Tibial nerve (tissue), 4 donors: Measurements from ENCODE around the gene EPHA6. TPM values are rescaled to one million over a fixed set of nuclear protein-coding genes. Genes with fewer than 3 reads are reported as not detected.

Source experiments
- DNase-seq, 2 donors: peaks; one replicate each; pipeline ENCODE4 v3.0.0-alpha.2; 2019; ENCODE audit warnings: low spot score in 2 of 2
- H3K27ac ChIP-seq, 4 donors: fragments of 200-600 bp; sonication (generic) in 3 of 4; one replicate each; pipeline ENCODE4 v1.5.1; 2017 to 2019; ENCODE audit warnings: mild to moderate bottlenecking in 1 of 4
- H3K27me3 ChIP-seq, 2 donors: fragments of 200-600 bp; sonication (generic) in 1 of 2; one replicate each; pipeline versions ENCODE4 v1.5.1 to v1.6.0; 2017 to 2019
- H3K36me3 ChIP-seq, 3 donors: fragments of 200-600 bp; sonication (generic); one replicate each; pipeline ENCODE4 v1.5.1; 2018 to 2019
- H3K4me1 ChIP-seq, 4 donors: fragments of 200-600 bp; sonication (generic) in 3 of 4; one replicate each; pipeline ENCODE4 v1.5.1; 2017 to 2019
- H3K4me3 ChIP-seq, 4 donors: fragments of 200-600 bp; sonication (generic) in 3 of 4; one replicate each; pipeline ENCODE4 v1.5.1; 2017 to 2019; ENCODE audit warnings: mild to moderate bottlenecking in 1 of 4, moderate library complexity in 1 of 4
- H3K9me3 ChIP-seq, 4 donors: fragments of 200-600 bp; sonication (generic) in 3 of 4; one replicate each; pipeline ENCODE4 v1.5.1; 2017 to 2019
- EP300 ChIP-seq, 2 donors: sonication (generic); formaldehyde crosslinking; IDR thresholded peaks; one replicate each; pipeline ENCODE4 v1.6.1; 2017; ENCODE audit warnings: antibody characterized with exemption in 2 of 2, mild to moderate bottlenecking in 1 of 2
- POLR2A ChIP-seq, 2 donors: fragments of 450-650 bp; IDR thresholded peaks; one replicate each; pipeline ENCODE4 v1.6.1; 2017; ENCODE audit warnings: antibody characterized with exemption in 2 of 2, mild to moderate bottlenecking in 2 of 2, moderate library complexity in 2 of 2
- WGBS, 2 donors: methylation state at CpG; one replicate each; pipeline ENCODE4 v1.1.5; 2018; 5-methylcytosine and 5-hydroxymethylcytosine counted together
- total RNA-seq, 4 donors: library from RNA; depleted of rRNA; stranded (reverse); fragments of >200 nt; gene quantifications; one replicate each; pipeline ENCODE4 v1.1.0, GENCODE V29; 2016
- TF ChIP-seq, protein P1 (sequence below), 5 experiments: fragments of 200-600 bp in 3 of 5; fragments of 450-650 bp in 2 of 5; sonication (generic) in 3 of 5; IDR thresholded peaks; one replicate each; pipeline ENCODE4 v1.5.1; 2016 to 2019; ENCODE audit warnings: antibody characterized with exemption in 5 of 5, mild to moderate bottlenecking in 3 of 5, moderate library complexity in 2 of 5

EPHA6 gene
- total RNA-seq, 4 donors from 2014 or later = 0.30 to 1.3 (median 0.61) TPM

DNA sequence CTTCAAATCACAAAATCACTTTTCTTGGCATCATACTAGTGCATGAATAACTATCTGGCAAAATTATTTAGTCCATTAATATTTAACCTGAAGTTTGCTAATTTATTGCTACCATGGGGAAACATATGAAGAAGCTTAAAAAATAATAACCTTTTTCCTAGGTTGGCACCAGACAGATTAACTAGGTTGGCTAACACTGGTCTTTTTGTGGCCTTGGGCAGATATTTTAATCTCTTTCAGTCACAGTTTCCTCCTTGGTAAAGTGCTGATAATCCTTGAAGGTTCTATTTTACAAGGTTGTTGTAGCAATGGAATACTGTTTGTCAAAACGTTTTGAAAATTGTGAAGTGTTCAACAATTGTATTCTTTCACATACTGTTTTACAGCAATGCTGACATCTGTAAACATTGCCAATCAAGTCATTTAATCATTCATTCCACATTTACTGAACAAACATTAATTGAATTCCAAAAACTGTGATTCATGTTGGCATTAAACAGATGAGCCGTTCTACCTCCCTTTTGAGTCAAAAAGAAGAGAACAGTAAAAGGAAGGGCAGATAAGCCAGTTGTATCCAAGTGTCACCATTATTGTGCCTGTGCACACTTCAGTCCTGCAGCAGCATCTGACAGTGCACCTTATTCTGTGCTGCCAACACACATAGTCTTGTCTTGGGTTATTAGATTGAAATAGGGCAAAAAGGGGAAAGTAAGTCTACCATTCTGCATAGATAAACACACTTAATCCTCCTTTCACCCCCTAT is 21.9 kb downstream of the EPHA6 start:
- no peak for DNase-seq
- TF ChIP-seq POLR2A (IDR thresholded peaks at IDR 0.05) (no peak), EP300 (IDR thresholded peaks at IDR 0.05) (no peak)
- TF ChIP-seq, protein P1, sequence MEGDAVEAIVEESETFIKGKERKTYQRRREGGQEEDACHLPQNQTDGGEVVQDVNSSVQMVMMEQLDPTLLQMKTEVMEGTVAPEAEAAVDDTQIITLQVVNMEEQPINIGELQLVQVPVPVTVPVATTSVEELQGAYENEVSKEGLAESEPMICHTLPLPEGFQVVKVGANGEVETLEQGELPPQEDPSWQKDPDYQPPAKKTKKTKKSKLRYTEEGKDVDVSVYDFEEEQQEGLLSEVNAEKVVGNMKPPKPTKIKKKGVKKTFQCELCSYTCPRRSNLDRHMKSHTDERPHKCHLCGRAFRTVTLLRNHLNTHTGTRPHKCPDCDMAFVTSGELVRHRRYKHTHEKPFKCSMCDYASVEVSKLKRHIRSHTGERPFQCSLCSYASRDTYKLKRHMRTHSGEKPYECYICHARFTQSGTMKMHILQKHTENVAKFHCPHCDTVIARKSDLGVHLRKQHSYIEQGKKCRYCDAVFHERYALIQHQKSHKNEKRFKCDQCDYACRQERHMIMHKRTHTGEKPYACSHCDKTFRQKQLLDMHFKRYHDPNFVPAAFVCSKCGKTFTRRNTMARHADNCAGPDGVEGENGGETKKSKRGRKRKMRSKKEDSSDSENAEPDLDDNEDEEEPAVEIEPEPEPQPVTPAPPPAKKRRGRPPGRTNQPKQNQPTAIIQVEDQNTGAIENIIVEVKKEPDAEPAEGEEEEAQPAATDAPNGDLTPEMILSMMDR (IDR thresholded peaks at IDR 0.05) = no peak
- Histone ChIP-seq H3K27ac (no peak overlapping the region), H3K4me1 (no peaks in the 10 kb centered on the region), H3K36me3 (no peaks in the 10 kb centered on the region), H3K9me3 (no peaks in the 10 kb centered on the region), H3K4me3 (no peak overlapping the region), H3K27me3 (no peaks in the 10 kb centered on the region)
- 47 to 51% methylated on average over 2 of the region's 2 CpGs for WGBS, 2 donors

DNA sequence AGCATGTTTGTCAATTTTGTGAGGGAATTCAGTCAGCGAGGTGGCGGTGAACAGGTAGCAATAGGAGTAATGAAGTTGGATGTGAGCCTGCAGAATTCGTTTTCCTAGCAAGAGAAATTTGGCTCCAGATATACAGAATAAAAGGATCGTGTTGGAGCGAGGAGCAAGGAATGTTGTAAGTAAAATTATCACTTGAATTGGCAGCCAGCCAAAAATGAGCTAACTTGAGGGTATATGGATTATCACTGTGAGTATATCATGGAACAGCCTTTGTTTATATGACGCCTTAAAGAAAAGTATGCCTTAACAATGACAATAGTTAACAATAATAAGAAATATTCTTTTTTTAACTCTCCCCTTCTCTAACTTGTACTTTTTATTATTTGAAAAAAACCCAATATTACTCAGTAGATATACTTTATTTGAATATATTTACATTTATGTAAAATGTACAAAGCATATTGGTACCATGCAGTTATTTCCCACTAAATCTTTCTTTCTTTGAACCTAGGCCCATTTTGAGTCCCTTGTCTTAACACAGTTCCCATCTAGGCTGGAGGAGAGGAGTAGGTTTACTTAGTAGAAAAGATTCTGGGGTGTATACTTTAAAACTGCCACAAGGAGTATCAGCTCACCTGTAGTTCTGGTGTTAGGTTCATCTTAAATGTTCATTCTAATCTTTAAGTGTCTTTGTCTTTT is 29.3 kb downstream of the EPHA6 start:
- H3K36me3 ChIP-seq = no peaks in the 10 kb centered on the region
- no peaks in the 10 kb centered on the region for H3K27me3 ChIP-seq
- no peak overlapping the region for H3K27ac ChIP-seq
- no peak for DNase-seq
- no peak overlapping the region for H3K4me3 ChIP-seq
- WGBS, 2 donors = 40 to 45% methylated on average over 6 of the region's 6 CpGs
- H3K9me3 ChIP-seq = no peaks in the 10 kb centered on the region
- no peaks in the 10 kb centered on the region for H3K4me1 ChIP-seq
- no peak for TF ChIP-seq POLR2A (IDR thresholded peaks at IDR 0.05)
- TF ChIP-seq, protein P1 (IDR thresholded peaks at IDR 0.05) = no peak
- TF ChIP-seq EP300 (IDR thresholded peaks at IDR 0.05) = no peak

DNA sequence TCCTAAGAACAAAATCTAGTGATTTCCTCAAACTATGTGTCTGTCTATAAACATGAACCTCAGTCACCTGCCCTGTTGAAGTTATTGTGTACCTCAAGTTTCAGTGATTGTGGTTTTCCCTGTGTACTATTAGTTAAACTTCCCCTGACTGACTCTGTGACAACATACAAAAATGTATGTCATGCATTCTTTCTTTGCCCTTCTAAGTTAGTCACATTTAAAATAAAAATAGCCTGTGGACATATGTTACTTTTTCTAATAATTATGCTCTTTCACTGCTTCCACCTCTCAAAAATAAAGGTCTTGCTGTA is 29.8 kb downstream of the EPHA6 start:
- Histone ChIP-seq H3K27ac (no peak overlapping the region), H3K4me1 (no peaks in the 10 kb centered on the region), H3K9me3 (no peaks in the 10 kb centered on the region), H3K36me3 (no peaks in the 10 kb centered on the region), H3K4me3 (no peak overlapping the region), H3K27me3 (no peaks in the 10 kb centered on the region)
- no peak for DNase-seq
- no peak for TF ChIP-seq POLR2A (IDR thresholded peaks at IDR 0.05)
- TF ChIP-seq EP300 (IDR thresholded peaks at IDR 0.05) = no peak
- TF ChIP-seq, protein P1 (IDR thresholded peaks at IDR 0.05) = no peak

DNA sequence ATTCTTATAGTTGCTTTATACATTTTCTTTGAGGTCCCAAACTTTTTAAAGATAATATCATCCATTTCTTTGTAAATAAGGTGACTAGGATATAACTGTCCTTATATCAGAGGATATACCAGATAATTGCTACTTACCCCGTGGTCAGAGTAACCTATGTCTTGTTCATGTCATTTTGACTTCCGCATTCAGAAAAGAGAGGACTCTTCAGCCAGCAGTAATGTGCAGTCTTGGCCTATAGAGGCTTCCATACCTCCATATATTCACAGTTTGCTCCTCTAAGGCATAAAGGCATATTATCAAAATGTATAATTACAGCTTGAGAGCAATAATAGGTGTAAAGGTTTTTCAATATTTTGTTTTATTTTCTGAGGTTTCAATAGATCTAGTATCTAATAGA is 38.5 kb downstream of the EPHA6 start:
- no peak for DNase-seq
- WGBS, 2 donors = 88 to 94% methylated on average over 2 of the region's 2 CpGs
- TF ChIP-seq POLR2A (IDR thresholded peaks at IDR 0.05) (no peak), EP300 (IDR thresholded peaks at IDR 0.05) (no peak)
- TF ChIP-seq, protein P1 (IDR thresholded peaks at IDR 0.05) = no peak
- H3K27me3 ChIP-seq = no peaks in the 10 kb centered on the region
- H3K4me3 ChIP-seq = no peak overlapping the region
- H3K27ac ChIP-seq = no peak overlapping the region
- no peaks in the 10 kb centered on the region for H3K9me3 ChIP-seq
- H3K36me3 ChIP-seq = no peaks in the 10 kb centered on the region
- no peaks in the 10 kb centered on the region for H3K4me1 ChIP-seq

DNA sequence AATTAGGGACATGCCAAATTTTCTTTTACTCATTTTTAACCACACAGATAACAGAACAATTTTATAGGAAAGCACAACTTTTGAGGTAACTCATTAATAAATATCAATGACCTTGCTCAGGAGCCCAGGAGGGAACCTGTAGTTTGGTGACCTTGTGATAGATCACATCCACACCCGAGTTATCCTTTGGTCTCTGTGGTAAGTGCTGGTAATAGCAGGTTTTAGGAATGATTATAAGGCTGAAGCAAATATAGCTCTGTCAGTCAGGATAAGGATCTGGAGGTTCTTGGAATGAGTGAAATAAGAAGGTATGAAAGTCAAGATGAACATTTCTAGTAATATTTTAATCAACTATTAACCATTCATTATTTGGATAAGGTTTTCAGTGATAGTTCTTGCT is 46.5 kb downstream of the EPHA6 start:
- DNase-seq = no peak
- Histone ChIP-seq H3K27ac (no peak overlapping the region), H3K36me3 (no peaks in the 10 kb centered on the region), H3K4me1 (no peaks in the 10 kb centered on the region), H3K4me3 (no peak overlapping the region), H3K27me3 (no peaks in the 10 kb centered on the region), H3K9me3 (no peaks in the 10 kb centered on the region)
- WGBS, 2 donors = 71 to 73% methylated on average over 1 of the region's 1 CpG
- no peak for TF ChIP-seq EP300 (IDR thresholded peaks at IDR 0.05)
- no peak for TF ChIP-seq POLR2A (IDR thresholded peaks at IDR 0.05)
- TF ChIP-seq, protein P1 (IDR thresholded peaks at IDR 0.05) = no peak
